ENCODE measurements around the gene FRS3. TPM values are rescaled to one million over a fixed set of nuclear protein-coding genes. Genes with fewer than 3 reads are reported as not detected.

Gene FRS3
- total RNA-seq, 1 donor from 2014 or later: 26.0 TPM

- H3K27me3 ChIP-seq: no peaks in the 10 kb centered on the region
- H3K4me1 ChIP-seq: no peaks in the 10 kb centered on the region
- H3K9me3 ChIP-seq: no peaks in the 10 kb centered on the region
- no peak within 1 kb of the TSS for H3K27ac ChIP-seq
- H3K36me3 ChIP-seq: no peaks in the 10 kb centered on the region
- no peak for TF ChIP-seq CTCF (IDR thresholded peaks at IDR 0.05)
- intact Hi-C loops (cut with DNase I): no loop called here
- DNase-seq (ENCODE audit: low spot score in 2 of 2): no peak
- H3K4me3 ChIP-seq: no peak within 1 kb of the TSS
These were observed 32.2 kb downstream of the FRS3 start, which contains the start of gene PGC for GRCh38 chr6:41747256-41748101. Gene PGC (minus strand): TSS chr6:41747397. CDS start chr6:41747334, 63 bp downstream.

- H3K27ac ChIP-seq: no peak overlapping the region
- no peaks in the 10 kb centered on the region for H3K36me3 ChIP-seq
- TF ChIP-seq CTCF (IDR thresholded peaks at IDR 0.05): no peak
- intact Hi-C loops (cut with DNase I): no loop called here
- H3K27me3 ChIP-seq: no peaks in the 10 kb centered on the region
- H3K9me3 ChIP-seq: no peaks in the 10 kb centered on the region
- DNase-seq (ENCODE audit: low spot score in 2 of 2): no peak
- H3K4me1 ChIP-seq: no peaks in the 10 kb centered on the region
- H3K4me3 ChIP-seq: no peak overlapping the region
These were observed 33.6 kb downstream of the FRS3 start for GRCh38 chr6:41746107-41746506.

- H3K27ac ChIP-seq: no peak overlapping the region
- no peaks in the 10 kb centered on the region for H3K4me1 ChIP-seq
- TF ChIP-seq CTCF (IDR thresholded peaks at IDR 0.05): no peak
- no peak for DNase-seq (ENCODE audit: low spot score in 2 of 2)
- H3K27me3 ChIP-seq: no peaks in the 10 kb centered on the region
- H3K4me3 ChIP-seq: no peak overlapping the region
- H3K36me3 ChIP-seq: no peaks in the 10 kb centered on the region
- no peaks in the 10 kb centered on the region for H3K9me3 ChIP-seq
- intact Hi-C loops (cut with DNase I): no loop called here
These were observed 35.4 kb downstream of the FRS3 start for GRCh38 chr6:41744236-41744787.

- Histone ChIP-seq H3K36me3 (no peaks in the 10 kb centered on the region), H3K4me1 (no peaks in the 10 kb centered on the region), H3K4me3 (no peak overlapping the region), H3K27ac (no peak overlapping the region), H3K9me3 (no peaks in the 10 kb centered on the region), H3K27me3 (no peaks in the 10 kb centered on the region)
- no peak for DNase-seq (ENCODE audit: low spot score in 2 of 2)
- TF ChIP-seq CTCF (IDR thresholded peaks at IDR 0.05): no peak
- intact Hi-C loops (cut with DNase I): no loop called here
These were observed 36.1 kb downstream of the FRS3 start for GRCh38 chr6:41743406-41744235.

GRCh38 chr6:41741625-41742490 lies 37.8 kb downstream of the FRS3 start:
- intact Hi-C loops (cut with DNase I): no loop called here
- H3K27ac ChIP-seq: no peak overlapping the region
- H3K27me3 ChIP-seq: no peaks in the 10 kb centered on the region
- no peak overlapping the region for H3K4me3 ChIP-seq
- H3K4me1 ChIP-seq: no peaks in the 10 kb centered on the region
- no peaks in the 10 kb centered on the region for H3K9me3 ChIP-seq
- H3K36me3 ChIP-seq: no peaks in the 10 kb centered on the region
- DNase-seq (ENCODE audit: low spot score in 2 of 2): no peak
- TF ChIP-seq CTCF (IDR thresholded peaks at IDR 0.05): no peak
